Mucosa of descending colon (tissue), 3 donors: ENCODE data around the gene DNAJA2. TPM values are rescaled to one million over a fixed set of nuclear protein-coding genes. Genes with fewer than 3 reads are reported as not detected.

Source experiments
- ATAC-seq: fragments of 200-7000 bp; cut with Tn5 transposase; one replicate; pipeline ENCODE4 v1.9.1; 2020; ENCODE audit warnings: mild to moderate bottlenecking, moderate library complexity
- DNase-seq, 3 donors: peaks; one replicate each; pipeline ENCODE4 v3.0.0-alpha.2; 2020
- H3K36me3 ChIP-seq: fragments of 200-600 bp; one replicate; pipeline ENCODE4 v1.8.0; 2021; ENCODE audit warnings: low read depth, mild to moderate bottlenecking
- H3K4me1 ChIP-seq: fragments of 200-600 bp; one replicate; pipeline ENCODE4 v1.8.0; 2021; ENCODE audit warnings: low read depth, mild to moderate bottlenecking
- H3K4me3 ChIP-seq: fragments of 200-600 bp; one replicate; pipeline ENCODE4 v1.8.0; 2021; ENCODE audit warnings: mild to moderate bottlenecking
- H3K9me3 ChIP-seq: fragments of 200-600 bp; one replicate; pipeline ENCODE4 v1.8.0; 2021; ENCODE audit warnings: mild to moderate bottlenecking
- CTCF ChIP-seq: fragments of 200-600 bp; IDR thresholded peaks from one replicate; pipeline ENCODE4 v1.8.0; 2022; ENCODE audit warnings: antibody characterized with exemption, mild to moderate bottlenecking
- intact Hi-C, 2 donors: fragments of 100-400 bp; cut with DNase I in 1 of 2; cut with micrococcal nuclease in 1 of 2; formaldehyde crosslinking; loops; one replicate each; pipeline versions ENCODE4 v1.11.0 to v1.11.1; 2022; cut with DNase I, micrococcal nuclease
- total RNA-seq, 3 donors: library from RNA; stranded (reverse); fragmentation: NEBNext Ultra II Directional in 2 of 3; extraction: Animal tissue kit (Norgen Biotek cat#: 25700) in 2 of 3; gene quantifications; one replicate each; pipeline versions ENCODE4 v1.2.1 to v1.2.4, GENCODE V29; 2021 to 2023
- donor health status: DM: no; HTN: no; CAD: no; lungs with moderate emphysema.
- donor health status: DM: no; HTN: no; CAD: no.
- donor health status: DM: no; HTN: yes; CAD: no.

The DNAJA2 gene
- total RNA-seq, 3 donors from 2014 or later = 55.5 to 74.7 (median 59.6) TPM

- peaks cover 4% of the 10 kb centered on the region for H3K4me1 ChIP-seq
- no peaks in the 10 kb centered on the region for H3K9me3 ChIP-seq
- H3K36me3 ChIP-seq = no peaks in the 10 kb centered on the region
- TF ChIP-seq CTCF = peak; percentile 31
- peak in 1 of 3 donors; percentile 66 for DNase-seq
- no peak overlapping the region for H3K4me3 ChIP-seq
- ATAC-seq = peak; percentile 59
- intact Hi-C loops = loop anchor here (5.0 kb wide), 2 partner anchors 51 to 56 kb away; no protein-coding TSS in a partner anchor
Observed at GRCh38 chr16:46908540-46909372, 64.7 kb downstream of the DNAJA2 start.

GRCh38 chr16:46907061-46907774 is 66.3 kb downstream of the DNAJA2 start:
- Histone ChIP-seq H3K9me3 (no peaks in the 10 kb centered on the region), H3K4me1 (peaks cover 6% of the 10 kb centered on the region), H3K4me3 (no peak overlapping the region), H3K36me3 (no peaks in the 10 kb centered on the region)
- no peak for DNase-seq
- no peak for ATAC-seq
- intact Hi-C loops = loop anchor here (5.0 kb wide), 2 partner anchors 50 to 55 kb away; no protein-coding TSS in a partner anchor
- TF ChIP-seq CTCF = no peak

GRCh38 chr16:46906360-46907060 is 67.0 kb downstream of the DNAJA2 start:
- H3K9me3 ChIP-seq = no peaks in the 10 kb centered on the region
- no peaks in the 10 kb centered on the region for H3K36me3 ChIP-seq
- ATAC-seq (no peak), DNase-seq (no peak)
- no peak overlapping the region for H3K4me3 ChIP-seq
- intact Hi-C loops = loop anchor here (5.0 kb wide), 2 partner anchors 49 to 54 kb away; no protein-coding TSS in a partner anchor
- no peak for TF ChIP-seq CTCF
- H3K4me1 ChIP-seq = peaks cover 6% of the 10 kb centered on the region

Other genes with a start within 250 kb of the DNAJA2 start
- under 1 TPM; 0.03 to 0.63 (median 0.41) TPM for gene MYLK3, start 225.3 kb downstream of the DNAJA2 start, total RNA-seq
- gene C16orf87, start 142.5 kb downstream of the DNAJA2 start, total RNA-seq = 1 to 10 TPM; 5.3 to 8.3 (median 5.4) TPM
- gene GPT2, start 89.3 kb downstream of the DNAJA2 start, total RNA-seq = 10 to 100 TPM in 2 of 3 donors, 1 to 10 TPM in 1; 9.2 to 20.8 (median 10.5) TPM
- 10 to 100 TPM in 2 of 3 donors, 1 to 10 TPM in 1; 9.1 to 43.1 (median 10.3) TPM for gene NETO2, start 170.3 kb upstream of the DNAJA2 start, total RNA-seq